NCI-H82 (cell line): Measurements from ENCODE around the gene RBP3.

ENCODE experiments used
- DNase-seq: peaks from one replicate; lab custom pipeline; 2025; lab: John Stamatoyannopoulos, UW

Gene RBP3

GRCh38 chr10:47336387-47337134 is 11.6 kb upstream of the RBP3 start:
- no peak for DNase-seq

GRCh38 chr10:47337310-47337709 is 10.9 kb upstream of the RBP3 start:
- no peak for DNase-seq

GRCh38 chr10:47339186-47339735 is 8.9 kb upstream of the RBP3 start:
- DNase-seq: no peak

GRCh38 chr10:47339759-47340607 is 8.2 kb upstream of the RBP3 start:
- no peak for DNase-seq

GRCh38 chr10:47340608-47341170 is 7.5 kb upstream of the RBP3 start:
- DNase-seq: peak; percentile 66

GRCh38 chr10:47344996-47345870 is 2.9 kb upstream of the RBP3 start:
- no peak for DNase-seq

GRCh38 chr10:47346581-47347302 is 1.4 kb upstream of the RBP3 start:
- peak; percentile 97 for DNase-seq

GRCh38 chr10:47347303-47347675 is 874 bp upstream of the RBP3 start:
- DNase-seq: peak; percentile 70

- peak; percentile 19 for DNase-seq
Measured at GRCh38 chr10:47348661-47349470, 703 bp downstream of the RBP3 start.

GRCh38 chr10:47349516-47349915 is 1.4 kb downstream of the RBP3 start:
- DNase-seq: no peak

- DNase-seq: no peak
Measured at GRCh38 chr10:47349941-47350371, 1.8 kb downstream of the RBP3 start.

- no peak for DNase-seq
Measured at GRCh38 chr10:47350671-47351640, 2.8 kb downstream of the RBP3 start.

GRCh38 chr10:47351899-47352815 is 4.0 kb downstream of the RBP3 start:
- DNase-seq: peak; percentile 15

GRCh38 chr10:47353351-47353750 is 5.2 kb downstream of the RBP3 start:
- no peak for DNase-seq

GRCh38 chr10:47354165-47354564 is 6.0 kb downstream of the RBP3 start:
- peak; percentile 9 for DNase-seq

- no peak for DNase-seq
Measured at GRCh38 chr10:47354900-47355299, 6.7 kb downstream of the RBP3 start.

- no peak for DNase-seq
Measured at GRCh38 chr10:47356708-47357107, 8.5 kb downstream of the RBP3 start.

- DNase-seq: no peak
Measured at GRCh38 chr10:47357131-47357582, 9.0 kb downstream of the RBP3 start.
